ENCODE data around the gene CYP3A5. TPM values are rescaled to one million over a fixed set of nuclear protein-coding genes. Genes with fewer than 3 reads are reported as not detected.

Gene CYP3A5
- total RNA-seq, 1 experiment from 2014 or later = 9.1 TPM

DNA sequence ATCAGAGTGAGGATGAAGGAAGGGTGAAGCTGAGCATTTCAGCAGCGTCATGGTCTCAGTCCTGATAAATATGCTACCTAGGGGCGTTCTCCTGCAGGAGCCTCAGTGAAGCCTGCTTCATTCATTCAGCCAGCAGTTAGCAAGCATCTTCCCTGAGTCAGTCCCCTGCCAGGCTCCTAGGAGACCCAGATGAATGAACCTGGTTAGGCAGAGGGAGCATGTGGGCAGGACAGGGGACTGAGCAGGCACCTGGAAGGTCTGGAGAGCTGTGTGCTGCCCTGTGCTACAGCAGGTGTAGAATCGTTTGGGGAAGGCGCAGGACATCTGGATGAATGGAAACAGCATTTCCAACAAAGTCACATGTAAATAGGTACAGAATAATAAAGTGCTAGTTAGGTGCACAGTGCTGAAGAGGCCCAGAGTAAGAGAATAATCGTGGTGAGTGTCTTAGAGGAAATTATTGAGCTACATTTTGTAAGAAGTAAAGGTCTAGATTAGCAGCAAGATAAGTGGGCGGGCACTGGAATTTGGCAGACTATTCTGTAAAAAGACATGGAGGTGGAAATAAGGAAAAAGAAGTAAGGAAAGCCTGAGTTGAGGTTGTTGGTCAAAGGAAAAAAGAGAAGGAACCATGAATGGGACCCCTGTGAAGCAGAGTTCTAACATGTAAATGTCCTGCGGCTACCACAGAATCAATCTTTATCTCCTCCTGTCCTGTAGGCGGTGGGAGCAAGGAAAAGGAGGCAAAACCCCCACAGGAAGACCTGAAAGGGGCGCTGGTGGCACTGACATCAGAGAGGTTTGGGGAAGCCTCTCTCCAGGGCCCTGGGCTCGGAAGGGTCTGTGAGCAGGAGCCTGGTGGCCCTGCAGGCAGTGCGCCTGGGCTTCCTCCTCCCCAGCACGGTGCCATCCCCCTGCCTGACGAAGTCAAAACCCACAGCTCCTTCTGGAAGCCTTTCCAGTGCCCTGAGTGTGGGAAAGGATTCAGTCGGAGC is 51.0 kb downstream of the CYP3A5 start:
- no peaks in the 10 kb centered on the region for H3K27me3 ChIP-seq (replicated peaks; ENCODE audit: insufficient read depth, low read depth, low read length, poor library complexity)
- no peaks in the 10 kb centered on the region for H3K9me3 ChIP-seq (ENCODE audit: low read depth, low read length, poor library complexity, severe bottlenecking)
- TF ChIP-seq, protein P1, sequence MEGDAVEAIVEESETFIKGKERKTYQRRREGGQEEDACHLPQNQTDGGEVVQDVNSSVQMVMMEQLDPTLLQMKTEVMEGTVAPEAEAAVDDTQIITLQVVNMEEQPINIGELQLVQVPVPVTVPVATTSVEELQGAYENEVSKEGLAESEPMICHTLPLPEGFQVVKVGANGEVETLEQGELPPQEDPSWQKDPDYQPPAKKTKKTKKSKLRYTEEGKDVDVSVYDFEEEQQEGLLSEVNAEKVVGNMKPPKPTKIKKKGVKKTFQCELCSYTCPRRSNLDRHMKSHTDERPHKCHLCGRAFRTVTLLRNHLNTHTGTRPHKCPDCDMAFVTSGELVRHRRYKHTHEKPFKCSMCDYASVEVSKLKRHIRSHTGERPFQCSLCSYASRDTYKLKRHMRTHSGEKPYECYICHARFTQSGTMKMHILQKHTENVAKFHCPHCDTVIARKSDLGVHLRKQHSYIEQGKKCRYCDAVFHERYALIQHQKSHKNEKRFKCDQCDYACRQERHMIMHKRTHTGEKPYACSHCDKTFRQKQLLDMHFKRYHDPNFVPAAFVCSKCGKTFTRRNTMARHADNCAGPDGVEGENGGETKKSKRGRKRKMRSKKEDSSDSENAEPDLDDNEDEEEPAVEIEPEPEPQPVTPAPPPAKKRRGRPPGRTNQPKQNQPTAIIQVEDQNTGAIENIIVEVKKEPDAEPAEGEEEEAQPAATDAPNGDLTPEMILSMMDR (conservative IDR thresholded peaks at IDR 0.05; ENCODE audit: low read depth, low read length) = no peak
- TF ChIP-seq EZH2 (IDR thresholded peaks at IDR 0.05; ENCODE audit: borderline replicate concordance, low read depth, low read length, poor library complexity, severe bottlenecking) = no peak
- H3K4me3 ChIP-seq (ENCODE audit: low read depth, low read length, poor library complexity, severe bottlenecking) = no peak overlapping the region
- POLR2A ChIA-PET (ENCODE audit: low non-redundant PET) = no interaction called here
- peaks cover 63% of the 10 kb centered on the region for H3K36me3 ChIP-seq (ENCODE audit: insufficient read depth, low read length, poor library complexity, severe bottlenecking)
- no peaks in the 10 kb centered on the region for H3K4me1 ChIP-seq (ENCODE audit: insufficient read depth, low read length, poor library complexity, severe bottlenecking)
- no peak overlapping the region for H3K27ac ChIP-seq (ENCODE audit: low read depth, low read length, poor library complexity, severe bottlenecking)
- no peak for DNase-seq (ENCODE audit: low spot score)
- no TSS peak for BruUV-seq (replicated peaks)
- CTCF ChIA-PET = no interaction called here
- intact Hi-C loops (cut with micrococcal nuclease; ENCODE audit: unreplicated experiment) = no loop called here

DNA sequence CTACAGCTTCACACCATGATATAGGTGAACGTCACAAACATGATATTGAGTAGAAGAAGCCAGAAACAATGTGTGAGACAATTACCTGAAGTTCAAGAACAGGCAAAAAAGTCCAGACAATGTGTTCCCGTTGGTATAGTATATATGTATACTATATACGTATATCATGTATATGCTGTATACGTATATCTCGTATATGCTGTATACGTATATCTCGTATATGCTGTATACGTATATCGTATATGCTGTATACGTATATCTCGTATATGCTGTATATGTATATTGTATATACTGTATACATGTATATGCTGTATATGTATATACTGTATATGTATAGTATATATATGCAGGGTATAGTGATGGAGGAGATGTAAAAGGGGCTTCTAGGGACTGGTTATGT is 52.3 kb downstream of the CYP3A5 start:
- Histone ChIP-seq H3K36me3 (ENCODE audit: insufficient read depth, low read length, poor library complexity, severe bottlenecking) (peaks cover 75% of the 10 kb centered on the region), H3K4me3 (ENCODE audit: low read depth, low read length, poor library complexity, severe bottlenecking) (no peak overlapping the region), H3K9me3 (ENCODE audit: low read depth, low read length, poor library complexity, severe bottlenecking) (no peaks in the 10 kb centered on the region), H3K27ac (ENCODE audit: low read depth, low read length, poor library complexity, severe bottlenecking) (no peak overlapping the region), H3K27me3 (replicated peaks; ENCODE audit: insufficient read depth, low read depth, low read length, poor library complexity) (no peaks in the 10 kb centered on the region), H3K4me1 (ENCODE audit: insufficient read depth, low read length, poor library complexity, severe bottlenecking) (no peaks in the 10 kb centered on the region)
- ChIA-PET CTCF (interaction anchor here (0.6 kb wide), 1 partner anchor 490 kb away, joined by 4 read pairs; no protein-coding TSS in a partner anchor), POLR2A (ENCODE audit: low non-redundant PET) (no interaction called here)
- BruUV-seq (replicated peaks) = no TSS peak
- no peak for DNase-seq (ENCODE audit: low spot score)
- TF ChIP-seq EZH2 (IDR thresholded peaks at IDR 0.05; ENCODE audit: borderline replicate concordance, low read depth, low read length, poor library complexity, severe bottlenecking) = no peak
- intact Hi-C loops (cut with micrococcal nuclease; ENCODE audit: unreplicated experiment) = no loop called here

DNA sequence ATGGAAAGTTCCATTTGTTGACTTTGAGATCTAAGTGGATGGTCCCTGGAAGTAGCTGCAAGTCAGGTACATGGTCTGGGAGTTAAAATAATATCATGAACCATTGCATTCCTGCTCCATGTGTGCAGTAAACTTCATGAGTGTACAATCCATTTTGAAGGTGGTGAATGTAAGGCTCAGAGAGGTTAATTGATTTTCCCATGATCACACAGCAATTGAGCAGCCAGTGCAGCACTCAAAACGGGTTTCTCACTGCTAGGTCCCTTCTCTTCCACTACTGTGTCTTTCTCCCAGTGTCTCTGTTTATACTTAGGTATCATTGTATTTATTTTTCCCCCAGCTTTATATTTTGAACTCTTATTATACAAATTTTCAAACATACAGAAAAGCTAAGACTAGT is 53.1 kb downstream of the CYP3A5 start:
- POLR2A ChIA-PET (ENCODE audit: low non-redundant PET) = no interaction called here
- intact Hi-C loops (cut with micrococcal nuclease; ENCODE audit: unreplicated experiment) = no loop called here
- no peak for TF ChIP-seq EZH2 (IDR thresholded peaks at IDR 0.05; ENCODE audit: borderline replicate concordance, low read depth, low read length, poor library complexity, severe bottlenecking)
- TF ChIP-seq, protein P1 (conservative IDR thresholded peaks at IDR 0.05; ENCODE audit: low read depth, low read length) = no peak

More for the DNA sequence above, 53.1 kb downstream of the CYP3A5 start:
- no peak for DNase-seq (ENCODE audit: low spot score)
- Histone ChIP-seq H3K27ac (ENCODE audit: low read depth, low read length, poor library complexity, severe bottlenecking) (no peak overlapping the region), H3K4me3 (ENCODE audit: low read depth, low read length, poor library complexity, severe bottlenecking) (no peak overlapping the region), H3K4me1 (ENCODE audit: insufficient read depth, low read length, poor library complexity, severe bottlenecking) (no peaks in the 10 kb centered on the region), H3K27me3 (replicated peaks; ENCODE audit: insufficient read depth, low read depth, low read length, poor library complexity) (no peaks in the 10 kb centered on the region), H3K36me3 (ENCODE audit: insufficient read depth, low read length, poor library complexity, severe bottlenecking) (peaks cover 80% of the 10 kb centered on the region), H3K9me3 (ENCODE audit: low read depth, low read length, poor library complexity, severe bottlenecking) (no peaks in the 10 kb centered on the region)
- no TSS peak for BruUV-seq (replicated peaks)
- CTCF ChIA-PET = no interaction called here
